HG03066 (cell line): ENCODE data around the gene POLR2L.

Experiments used
- ATAC-seq: cut with Tn5 transposase; IDR thresholded peaks from one replicate; pipeline ENCODE4 v1.9.1; 2021; ENCODE audit warnings: low read depth; ENCODE audit not compliant: unreplicated experiment

Gene POLR2L

GRCh38 chr11:797296-798092 is 44.8 kb downstream of the POLR2L start:
- ATAC-seq, result peak; percentile 53

- no peak for ATAC-seq
These were observed 45.6 kb downstream of the POLR2L start for GRCh38 chr11:796565-797295.

DNA sequence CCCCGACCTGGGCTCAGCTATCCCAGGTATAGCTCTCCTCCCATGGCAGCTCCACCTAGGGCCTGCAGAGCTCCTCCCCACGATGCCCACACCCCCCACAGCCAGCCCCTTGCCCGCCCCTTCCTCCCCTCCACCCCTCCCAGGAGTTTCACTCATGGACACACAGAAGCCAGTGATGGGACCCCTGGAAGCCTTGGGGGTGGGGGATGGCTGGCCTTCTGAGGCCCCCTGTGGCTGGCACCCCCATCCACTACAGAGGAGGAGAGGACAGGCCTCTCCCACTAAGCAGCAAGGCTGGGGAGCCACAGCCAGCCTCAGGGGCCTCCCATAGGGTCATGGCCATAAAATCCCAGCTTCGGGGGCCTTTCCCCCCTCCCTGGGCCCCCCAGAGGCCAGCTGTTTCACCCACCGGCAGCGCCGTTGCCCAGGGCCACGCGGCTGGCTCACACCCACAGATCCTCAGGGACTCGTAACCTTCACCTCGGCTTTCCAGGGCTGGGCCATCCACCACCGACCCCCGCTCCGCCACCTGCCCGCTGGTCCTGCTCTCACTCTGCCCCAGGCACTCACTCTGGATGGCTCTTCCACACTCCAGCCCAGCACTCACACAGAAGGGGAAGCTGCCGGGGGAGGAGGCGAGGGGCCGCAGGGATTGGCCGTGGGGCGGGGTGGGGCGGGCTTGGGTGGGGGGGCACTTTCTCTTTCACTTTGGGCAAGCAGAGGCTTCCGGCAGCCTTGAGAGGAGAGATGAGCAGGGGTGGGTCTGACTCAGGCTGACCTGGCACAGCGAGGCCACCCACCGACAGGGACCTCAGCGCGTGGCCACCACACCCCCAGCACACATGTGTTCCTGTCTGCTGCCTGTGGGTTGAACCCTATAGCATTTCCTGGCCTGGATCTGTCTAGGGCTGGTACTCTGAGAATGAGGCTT is 46.4 kb downstream of the POLR2L start:
- ATAC-seq, result peak; percentile 28

- ATAC-seq, result no peak
These were observed 47.3 kb downstream of the POLR2L start for GRCh38 chr11:794766-795633.

DNA sequence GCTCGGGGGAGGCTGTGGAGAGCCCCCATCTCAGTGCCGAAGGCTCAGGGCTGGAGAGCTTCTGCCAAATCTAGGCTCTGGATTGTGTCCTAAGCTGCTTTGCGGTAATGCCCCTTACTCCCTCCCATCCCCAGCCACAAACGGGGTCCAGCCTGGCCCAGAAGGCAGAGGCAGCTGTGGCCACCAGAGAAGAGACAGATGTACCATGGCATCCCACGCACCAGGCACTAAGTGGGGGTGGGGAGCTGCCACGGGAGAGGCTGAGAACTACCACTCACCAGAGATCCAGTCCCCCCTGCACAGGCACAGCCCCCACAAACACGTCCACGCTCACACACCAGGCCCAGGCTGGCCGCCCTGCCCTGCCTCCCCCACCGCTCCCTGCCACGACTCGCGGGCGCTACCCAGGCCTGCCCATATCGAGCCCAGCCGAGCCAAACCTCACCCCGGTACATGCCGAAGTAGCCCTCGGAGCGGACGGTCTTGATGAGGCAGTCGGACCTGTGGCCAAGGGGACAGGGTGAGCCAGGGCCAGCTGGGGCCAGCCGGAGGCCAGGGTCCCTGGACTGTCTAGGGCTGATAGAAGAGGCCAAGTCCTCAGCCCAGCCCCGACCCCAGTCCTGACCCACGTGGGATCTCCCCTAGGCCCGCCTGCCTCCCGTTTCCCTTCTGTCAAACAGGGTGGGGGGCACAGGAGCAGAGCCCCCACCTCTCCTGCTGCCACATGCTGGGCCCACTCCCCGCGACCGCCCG is 48.1 kb downstream of the POLR2L start:
- no peak for ATAC-seq

DNA sequence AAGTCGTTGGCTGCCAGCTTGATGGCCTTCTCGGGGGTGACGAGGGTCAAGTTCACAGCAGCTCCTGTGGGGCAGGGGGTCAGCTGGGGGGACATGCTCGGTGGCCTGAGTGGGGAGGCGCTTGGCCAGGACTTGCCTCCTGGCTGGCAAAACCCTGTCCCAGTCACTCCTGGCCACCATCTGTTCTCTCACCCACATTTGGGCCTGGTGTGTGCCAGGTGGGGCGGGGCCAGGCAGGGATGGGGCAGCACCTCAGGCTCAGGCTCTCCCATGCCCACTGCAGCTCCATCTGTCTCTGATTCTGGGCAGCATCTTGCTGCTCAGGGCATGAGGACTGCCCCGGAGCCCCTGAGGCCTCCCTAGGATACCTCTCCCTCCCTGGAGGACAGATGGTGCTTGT is 48.8 kb downstream of the POLR2L start:
- no peak for ATAC-seq

DNA sequence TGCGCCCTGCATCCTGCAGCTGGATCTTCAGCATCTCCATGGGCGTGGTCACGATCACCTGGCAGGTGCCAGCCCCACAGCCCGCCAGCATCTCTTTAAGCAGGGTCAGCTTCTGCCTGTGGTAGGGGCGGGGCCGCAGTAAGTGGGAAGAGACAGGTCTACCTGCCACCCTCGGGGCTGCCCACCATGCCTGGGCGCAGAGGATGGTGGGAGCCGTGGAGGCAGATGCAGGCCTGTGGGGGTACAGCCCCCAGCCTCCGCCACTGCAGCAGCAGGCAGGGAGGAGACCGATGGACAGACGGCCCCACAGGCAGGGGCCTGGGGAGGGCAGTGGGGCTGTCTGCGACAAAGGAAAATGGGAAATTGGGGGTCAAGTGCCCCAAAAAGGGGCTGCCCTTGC is 49.5 kb downstream of the POLR2L start:
- ATAC-seq, result no peak

DNA sequence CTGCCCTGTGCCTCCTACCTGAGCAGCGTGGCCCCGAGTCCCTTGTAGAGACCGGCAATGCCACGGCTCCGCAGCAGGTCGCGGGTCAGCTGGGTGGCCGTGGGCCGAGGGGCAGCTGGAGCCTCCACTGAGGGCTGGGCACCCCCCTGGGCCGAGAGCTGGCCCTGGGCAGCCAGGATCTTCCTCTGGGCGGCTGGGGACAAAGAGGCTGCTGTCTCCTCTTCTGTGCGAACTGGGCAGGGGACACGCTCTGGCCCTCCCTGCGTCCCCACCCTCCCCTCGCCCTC is 49.9 kb downstream of the POLR2L start:
- no peak for ATAC-seq

- ATAC-seq, result no peak
These were observed 50.4 kb downstream of the POLR2L start for GRCh38 chr11:791658-792534.

- no peak for ATAC-seq
These were observed 51.4 kb downstream of the POLR2L start for GRCh38 chr11:790721-791564.

GRCh38 chr11:789943-790342 is 52.4 kb downstream of the POLR2L start, which contains the start of gene CEND1:
Gene CEND1 (minus strand): TSS chr11:790090. CDS start chr11:788576, 1,514 bp downstream.
- no peak for ATAC-seq
